Astrocyte of the spinal cord (primary cell): ENCODE data around the gene CYP24A1.
A peak's percentile ranks its signal among the peaks of the same experiment; 100 is the strongest.

Experiments
- DNase-seq: peaks from one replicate; pipeline ENCODE4 v3.0.0; 2011; ENCODE audit warnings: low read depth, low spot score
- H3K4me3 ChIP-seq: 2 replicates; pipeline ENCODE4 v1.5.1; 2011; ENCODE audit warnings: low read depth, mild to moderate bottlenecking, low read length, moderate library complexity
- CTCF ChIP-seq: IDR thresholded peaks from 2 replicates; pipeline ENCODE4 v1.5.1; 2012; ENCODE audit warnings: low read depth, mild to moderate bottlenecking, low read length, inconsistent platforms
- in situ Hi-C: cut with HindIII; loops from 2 replicates; pipeline ENCODE4 v1.10.0; 2017; ENCODE audit warnings: low sequenced_read_pairs

The CYP24A1 gene

DNA sequence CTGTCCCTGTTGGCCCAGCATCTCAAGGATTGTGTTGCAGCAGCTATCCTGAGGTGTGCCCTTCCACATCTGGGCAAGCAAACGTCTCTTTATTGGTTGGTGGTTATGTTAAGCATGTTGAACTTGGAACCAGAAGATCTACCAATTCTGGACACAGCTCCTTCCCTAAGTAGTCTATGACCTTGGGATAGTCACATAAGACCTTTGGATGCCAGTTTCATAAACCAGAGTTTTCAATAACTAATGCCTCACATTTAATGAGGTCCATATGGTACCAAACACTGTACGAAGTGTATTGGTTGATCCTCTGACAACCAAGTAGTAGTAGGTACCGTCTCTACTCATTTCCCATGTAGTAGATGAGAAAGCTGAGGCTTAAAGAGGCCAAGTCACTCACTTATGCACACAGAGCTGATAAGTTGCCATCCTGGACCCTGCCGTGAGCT is 3.7 kb downstream of the CYP24A1 start:
- TF ChIP-seq CTCF = no peak
- no peak for DNase-seq
- no peak overlapping the region for H3K4me3 ChIP-seq
- in situ Hi-C loops = no loop called here

- in situ Hi-C loops = no loop called here
- DNase-seq = peak; percentile 26
- H3K4me3 ChIP-seq = no peak overlapping the region
Observed at GRCh38 chr20:54168961-54169862, 4.6 kb downstream of the CYP24A1 start.

GRCh38 chr20:54167909-54168872 is 5.6 kb downstream of the CYP24A1 start:
- no peak overlapping the region for H3K4me3 ChIP-seq
- peak; percentile 38 for DNase-seq
- in situ Hi-C loops = no loop called here
- TF ChIP-seq CTCF = no peak

More at GRCh38 chr20:54168961-54169862, 4.6 kb downstream of the CYP24A1 start:
- no peak for TF ChIP-seq CTCF

- in situ Hi-C loops = no loop called here
- DNase-seq = no peak
- TF ChIP-seq CTCF = no peak
- H3K4me3 ChIP-seq = no peak overlapping the region
Observed at GRCh38 chr20:54166987-54167662, 6.7 kb downstream of the CYP24A1 start.

DNA sequence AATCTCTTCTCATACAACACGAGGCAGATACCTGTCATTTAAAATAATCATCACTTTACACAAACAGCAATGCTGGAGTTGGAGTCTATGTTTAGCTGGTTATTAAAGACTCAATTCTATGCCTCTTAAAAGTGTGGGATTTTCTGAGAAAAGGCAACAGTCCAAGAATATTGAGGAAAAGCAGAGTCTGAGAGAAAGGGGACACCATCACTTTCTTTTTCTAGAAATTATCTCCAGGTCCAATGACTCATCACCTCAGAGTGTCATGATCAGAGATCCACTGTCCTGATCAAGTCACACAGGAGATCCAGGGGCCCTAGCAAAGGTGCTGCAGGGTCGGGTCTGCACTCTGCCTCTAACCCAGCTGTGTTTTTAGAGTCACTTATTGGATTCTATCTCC is 8.0 kb downstream of the CYP24A1 start:
- DNase-seq = no peak
- no peak for TF ChIP-seq CTCF
- no peak overlapping the region for H3K4me3 ChIP-seq
- in situ Hi-C loops = no loop called here

- in situ Hi-C loops = no loop called here
- no peak overlapping the region for H3K4me3 ChIP-seq
- DNase-seq = no peak
- TF ChIP-seq CTCF = no peak
Observed at GRCh38 chr20:54165014-54165413, 8.8 kb downstream of the CYP24A1 start.
